ENCODE results near the gene GTF2F2.
A peak's percentile ranks its signal among the peaks of the same experiment; 100 is the strongest.

GTF2F2 gene

GRCh38 chr13:45276913-45277312, 156.6 kb downstream of the GTF2F2 start:
- Histone ChIP-seq H3K4me3 (ENCODE audit: low read depth, low read length) (no peak overlapping the region), H3K27me3 (no peaks in the 10 kb centered on the region), H3K36me3 (peaks cover 3% of the 10 kb centered on the region; the same call in 1 of the 2 replicates), H3K4me1 (no peaks in the 10 kb centered on the region), H3K9me3 (no peaks in the 10 kb centered on the region)
- no peak for TF ChIP-seq CTCF (IDR thresholded peaks at IDR 0.05; ENCODE audit: low read depth, low read length)
- DNase-seq: no peak

- Histone ChIP-seq H3K36me3 (peaks cover 3% of the 10 kb centered on the region; the same call in 1 of the 2 replicates), H3K4me3 (ENCODE audit: low read depth, low read length) (no peak overlapping the region), H3K4me1 (no peaks in the 10 kb centered on the region), H3K9me3 (no peaks in the 10 kb centered on the region), H3K27me3 (no peaks in the 10 kb centered on the region)
- TF ChIP-seq CTCF (IDR thresholded peaks at IDR 0.05; ENCODE audit: low read depth, low read length): no peak
- DNase-seq: no peak
These were observed 157.9 kb downstream of the GTF2F2 start for GRCh38 chr13:45278096-45278645.

GRCh38 chr13:45280011-45280410, 159.7 kb downstream of the GTF2F2 start:
- no peaks in the 10 kb centered on the region for H3K9me3 ChIP-seq
- DNase-seq: no peak
- no peaks in the 10 kb centered on the region for H3K27me3 ChIP-seq
- H3K4me1 ChIP-seq: no peaks in the 10 kb centered on the region
- peaks cover 6% of the 10 kb centered on the region for H3K36me3 ChIP-seq
- TF ChIP-seq CTCF (IDR thresholded peaks at IDR 0.05; ENCODE audit: low read depth, low read length): no peak
- no peak overlapping the region for H3K4me3 ChIP-seq (ENCODE audit: low read depth, low read length)

- H3K9me3 ChIP-seq: no peaks in the 10 kb centered on the region
- TF ChIP-seq CTCF (IDR thresholded peaks at IDR 0.05; ENCODE audit: low read depth, low read length): peak; percentile 86
- DNase-seq: peak; percentile 71
- no peak overlapping the region for H3K4me3 ChIP-seq (ENCODE audit: low read depth, low read length)
- no peaks in the 10 kb centered on the region for H3K27me3 ChIP-seq
- H3K4me1 ChIP-seq: no peaks in the 10 kb centered on the region
- H3K36me3 ChIP-seq: peaks cover 13% of the 10 kb centered on the region
These were observed 160.7 kb downstream of the GTF2F2 start for GRCh38 chr13:45280751-45281634.

GRCh38 chr13:45282994-45283393, 162.7 kb downstream of the GTF2F2 start:
- H3K27me3 ChIP-seq: no peaks in the 10 kb centered on the region
- H3K4me3 ChIP-seq (ENCODE audit: low read depth, low read length): no peak overlapping the region
- H3K9me3 ChIP-seq: no peaks in the 10 kb centered on the region
- peaks cover 10% of the 10 kb centered on the region; the same call in 1 of the 2 replicates for H3K36me3 ChIP-seq
- no peak for DNase-seq
- no peaks in the 10 kb centered on the region for H3K4me1 ChIP-seq
- TF ChIP-seq CTCF (IDR thresholded peaks at IDR 0.05; ENCODE audit: low read depth, low read length): no peak

All from BE2C (cell line).